HepG2 (cell line): ENCODE measurements around the gene RUNX2. TPM values are rescaled to one million over a fixed set of nuclear protein-coding genes. Genes with fewer than 3 reads are reported as not detected.
"Not testable (repeated sequence)": the region's sequence is repeated elsewhere in the genome, so short reads cannot be mapped to it uniquely, and the experiment has no call there.

Source experiments
- ATAC-seq: fragments of 200-7000 bp; cut with Tn5 transposase; 3 replicates; pipeline ENCODE4 v1.9.1; 2020; ENCODE audit warnings: mild to moderate bottlenecking, moderate library complexity
- BruUV-seq: library from RNA; stranded (reverse); fragments of 400-500 nt; replicated peaks from 2 replicates; lab custom pipeline; 2021; lab: Mats Ljungman, UMichigan
- CTCF ChIA-PET: fragments of 300-600 bp; formaldehyde crosslinking; extraction: SDS; loops from one replicate; lab custom pipeline; 2021; ENCODE audit warnings: low total read pairs, inconsistent platforms, low intra/inter-chr PET ratio; lab: Yijun Ruan, JAX
- POLR2A ChIA-PET: fragments of 350-600 bp; sonication (Branson Sonifier 250); formaldehyde crosslinking; loops from one replicate; lab custom pipeline; 2020; ENCODE audit warnings: antibody characterized with exemption, inconsistent platforms; lab: Yijun Ruan, JAX
- DNase-seq: peaks from one replicate; pipeline ENCODE4 v3.0.0-alpha.2; 2015; ENCODE audit warnings: low spot score
- FAIRE-seq: peaks from 3 replicates; lab custom pipeline; 2011; peaks lifted over from hg19 to GRCh38; lab: Jason Lieb, UNC
- H2AFZ ChIP-seq: one replicate; pipeline ENCODE4 v1.6.1; 2011; ENCODE audit warnings: low read length, inconsistent platforms
- H3K27ac ChIP-seq: fragments of 300-600 bp; 3 replicates; pipeline ENCODE4 v1.8.0; 2011; ENCODE audit warnings: mixed run types, mild to moderate bottlenecking, mixed read lengths, low read length, inconsistent platforms; ENCODE audit not compliant: insufficient read depth; ENCODE audit errors: extremely low read length
- H3K27me3 ChIP-seq, 2 experiments: fragments of 200-600 bp in 1 of 2; 2 replicates in 1 of 2; 3 replicates in 1 of 2; pipeline versions ENCODE4 v1.6.0 to v1.8.0; 2011; ENCODE audit warnings: low read length in 2 of 2, mild to moderate bottlenecking in 2 of 2, moderate library complexity in 2 of 2, inconsistent platforms in 1 of 2; ENCODE audit not compliant: insufficient read depth in 2 of 2, control insufficient read depth in 1 of 2
- H3K36me3 ChIP-seq, 2 experiments: fragments of 200-600 bp in 1 of 2; replicated peaks in 1 of 2; 2 replicates in 1 of 2; 3 replicates in 1 of 2; pipeline versions ENCODE4 v1.5.1 to v1.8.0; 2011; ENCODE audit warnings: low read length in 2 of 2, inconsistent platforms in 1 of 2; ENCODE audit not compliant: insufficient read depth in 2 of 2, control insufficient read depth in 1 of 2
- H3K4me1 ChIP-seq: 2 replicates; pipeline ENCODE4 v1.5.1; 2012; ENCODE audit warnings: low read length, inconsistent platforms; ENCODE audit not compliant: insufficient read depth
- H3K4me2 ChIP-seq: 2 replicates; pipeline ENCODE4 v1.6.0; 2011; ENCODE audit warnings: low read depth, low read length, inconsistent platforms
- H3K4me3 ChIP-seq, 3 experiments: fragments of 200-600 bp in 1 of 3; sonication (generic), shearing (Covaris generic) in 1 of 3; replicated peaks in 1 of 3; 2 replicates each; pipeline ENCODE4 v1.5.1; 2011 to 2016; ENCODE audit warnings: low read length in 3 of 3, inconsistent platforms in 2 of 3, low read depth in 2 of 3, mild to moderate bottlenecking in 2 of 3, control low read depth in 1 of 3, mixed read lengths in 1 of 3; ENCODE audit not compliant: insufficient read depth in 1 of 3
- H3K79me2 ChIP-seq: one replicate; pipeline ENCODE4 v1.6.1; 2011; ENCODE audit warnings: low read length, inconsistent platforms; ENCODE audit not compliant: insufficient read depth
- H3K9ac ChIP-seq: 2 replicates; pipeline ENCODE4 v1.6.0; 2011; ENCODE audit warnings: mild to moderate bottlenecking, low read depth, low read length, inconsistent platforms; ENCODE audit not compliant: insufficient read depth
- H3K9me3 ChIP-seq: 2 replicates; pipeline ENCODE4 v1.5.1; 2012; ENCODE audit warnings: mild to moderate bottlenecking, low read length
- H4K20me1 ChIP-seq: 2 replicates; pipeline ENCODE4 v1.6.0; 2011; ENCODE audit warnings: inconsistent platforms, mild to moderate bottlenecking, low read length, moderate library complexity; ENCODE audit not compliant: insufficient read depth
- CCAR2 ChIP-seq: fragments of 200-400 bp; formaldehyde crosslinking; optimal IDR thresholded peaks from 2 replicates; pipeline ENCODE3; 2018; ENCODE audit warnings: low read depth, mild to moderate bottlenecking, low read length, moderate library complexity
- MED13 ChIP-seq: sonication (generic); formaldehyde crosslinking; IDR thresholded peaks from 2 replicates; pipeline ENCODE4 v1.5.0; 2020; ENCODE audit warnings: missing genetic modification reagents
- ZNF672 ChIP-seq: sonication (generic); formaldehyde crosslinking; IDR thresholded peaks from 2 replicates; pipeline ENCODE4 v1.8.1; 2022; ENCODE audit warnings: missing genetic modification reagents
- WGBS: methylation state at CpG from one replicate; pipeline ENCODE4 v1.1.6; 2017; ENCODE audit warnings: low lambda C conversion rate; 5-methylcytosine and 5-hydroxymethylcytosine counted together
- in situ Hi-C: cut with HindIII; loops from 2 replicates; pipeline ENCODE4 v1.10.0; 2017; ENCODE audit warnings: low pct_unique_long_range_greater_than_20kb; ENCODE audit not compliant: extremely low pct_ligation_motif_present
- intact Hi-C: fragments of 100-400 bp; cut with micrococcal nuclease; formaldehyde crosslinking; loops from one replicate; pipeline ENCODE4 v1.10.0; 2022; ENCODE audit not compliant: unreplicated experiment
- polyA plus RNA-seq, 8 experiments: library from polyadenylated mRNA; depleted of rRNA in 3 of 8; stranded (reverse) in 7 of 8; unstranded in 1 of 8; fragments of >200 nt; fragmentation: Illumina TruSeq in 4 of 8; extraction: Trizol in 4 of 8; gene quantifications; 2 replicates each; pipeline versions ENCODE4 v1.2.1 to v1.2.3, GENCODE V29; 2011 to 2016; ENCODE audit warnings: low read depth in 4 of 8, missing spikeins in 1 of 8, mixed read lengths in 1 of 8; ENCODE audit not compliant: insufficient read depth in 1 of 8
- total RNA-seq, 5 experiments: library from RNA; depleted of rRNA; stranded (reverse); fragments of >200 nt; fragmentation: Illumina TruSeq; extraction: Trizol; gene quantifications; 2 replicates each; pipeline ENCODE4 v1.2.3, GENCODE V29; 2016; ENCODE audit warnings: low read depth in 1 of 5

RUNX2 gene
- total and polyA plus RNA-seq, 2 of the 13 experiments (the other 11 are each of a cell fraction or from before 2014, with no cell fraction given): not detected

DNA sequence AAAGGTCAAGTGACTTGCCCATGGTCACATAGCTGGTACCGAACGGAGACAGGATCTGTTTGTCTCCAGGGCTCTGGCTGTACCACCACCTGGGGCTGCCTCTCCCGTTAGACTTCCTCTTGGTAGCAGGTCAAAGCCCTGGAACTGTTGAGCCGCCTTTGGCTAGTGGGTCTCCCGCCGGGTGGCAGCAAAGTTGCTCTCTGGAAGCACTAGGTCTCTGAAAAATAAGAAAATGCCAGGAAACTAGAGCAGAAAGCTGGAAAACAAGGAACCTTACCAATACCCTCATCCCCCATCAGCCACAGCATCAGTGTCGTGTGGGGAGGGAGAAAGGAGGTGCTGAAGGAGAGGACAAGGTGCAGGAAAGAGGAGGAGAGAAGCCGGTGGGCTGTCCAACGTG, 340.6 kb downstream of the RUNX2 start:
- no peak for FAIRE-seq
- POLR2A ChIA-PET: no interaction called here
- no peak for DNase-seq
- H3K27ac ChIP-seq: no peak overlapping the region
- in situ Hi-C loops: no loop called here
- H3K4me3 ChIP-seq: no peak overlapping the region
- no peaks in the 10 kb centered on the region for H3K9me3 ChIP-seq
- WGBS: 36% methylated on average over 9 of the region's 9 CpGs
- ATAC-seq: no peak
- BruUV-seq: no TSS peak
- no peaks in the 10 kb centered on the region for H3K79me2 ChIP-seq
- intact Hi-C loops: no loop called here
- no peaks in the 10 kb centered on the region for H3K36me3 ChIP-seq
- TF ChIP-seq ZNF672 (CRISPR knock-in tag) (no peak), MED13 (CRISPR knock-in tag) (no peak), CCAR2 (no peak)
- H3K9ac ChIP-seq: no peak overlapping the region
- peaks cover 2 to 16% of the 10 kb centered on the region in 2 experiments; a peak in 3 of 5 replicates for H3K27me3 ChIP-seq
- no peak overlapping the region for H2AFZ ChIP-seq
- CTCF ChIA-PET: no interaction called here
- no peaks in the 10 kb centered on the region for H3K4me1 ChIP-seq
- H3K4me2 ChIP-seq: no peak overlapping the region
- no peaks in the 10 kb centered on the region for H4K20me1 ChIP-seq

- FAIRE-seq, intact Hi-C loops, BruUV-seq: not testable (repeated sequence)
Observed at GRCh38 chr6:45673167-45673566, 345.0 kb downstream of the RUNX2 start.

DNA sequence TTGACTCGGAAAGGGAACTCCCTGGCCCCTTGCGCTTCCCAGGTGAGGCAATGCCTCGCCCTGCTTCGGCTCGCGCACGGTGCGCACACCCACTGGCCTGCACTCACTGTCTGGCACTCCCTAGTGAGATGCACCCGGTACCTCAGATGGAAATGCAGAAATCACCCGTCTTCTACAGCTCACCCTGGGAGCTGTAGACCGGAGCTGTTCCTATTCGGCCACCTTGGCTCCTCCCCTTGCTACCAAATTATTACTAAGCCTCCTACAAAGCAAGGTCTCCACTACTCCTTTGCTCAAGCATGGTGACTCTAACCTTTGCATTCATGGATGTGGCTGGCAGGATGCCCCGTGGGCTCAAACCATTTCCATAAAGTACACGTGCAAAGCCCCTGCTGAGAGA, 347.0 kb downstream of the RUNX2 start:
- WGBS: 85% methylated on average over 13 of the region's 14 CpGs
- H3K27me3 ChIP-seq: peaks cover 0 to 12% of the 10 kb centered on the region in 2 experiments; a peak in 3 of 5 replicates
- DNase-seq, in situ Hi-C loops, POLR2A ChIA-PET, H2AFZ ChIP-seq, FAIRE-seq, H3K79me2 ChIP-seq, H3K9me3 ChIP-seq, H3K27ac ChIP-seq, H3K9ac ChIP-seq, H4K20me1 ChIP-seq, H3K4me3 ChIP-seq, H3K36me3 ChIP-seq, CTCF ChIA-PET, BruUV-seq, intact Hi-C loops, ATAC-seq, H3K4me2 ChIP-seq, H3K4me1 ChIP-seq: not testable (repeated sequence)

More at GRCh38 chr6:45673167-45673566, 345.0 kb downstream of the RUNX2 start:
- H3K9ac ChIP-seq, H3K4me3 ChIP-seq, in situ Hi-C loops, H3K27ac ChIP-seq, H3K79me2 ChIP-seq, CTCF ChIA-PET, DNase-seq, ATAC-seq, H4K20me1 ChIP-seq, H3K36me3 ChIP-seq, H3K27me3 ChIP-seq, POLR2A ChIA-PET, H3K4me1 ChIP-seq, H3K4me2 ChIP-seq, H3K9me3 ChIP-seq, H2AFZ ChIP-seq: not testable (repeated sequence)
- WGBS: 33% methylated on average over 6 of the region's 6 CpGs
